ENCODE results near the gene IDH3G.
"Not testable (repeated sequence)": the region's sequence is repeated elsewhere in the genome, so short reads cannot be mapped to it uniquely, and the experiment has no call there.

Gene IDH3G

GRCh38 chrX:153762626-153763173, 31.5 kb downstream of the IDH3G start:
- DNase-seq (ENCODE audit: low read depth), result no peak

GRCh38 chrX:153761863-153762262, 32.3 kb downstream of the IDH3G start:
- no peak for DNase-seq (ENCODE audit: low read depth)

- no peak for DNase-seq (ENCODE audit: low read depth)
Measured at GRCh38 chrX:153755136-153755535, 39.0 kb downstream of the IDH3G start.

GRCh38 chrX:153750127-153750774, 43.9 kb downstream of the IDH3G start:
- DNase-seq (ENCODE audit: low read depth), result no peak

GRCh38 chrX:153749017-153749416, 45.2 kb downstream of the IDH3G start:
- not testable (repeated sequence) for DNase-seq (ENCODE audit: low read depth)

GRCh38 chrX:153746991-153747390, 47.2 kb downstream of the IDH3G start:
- DNase-seq (ENCODE audit: low read depth), result not testable (repeated sequence)

GRCh38 chrX:153746359-153746758, 47.8 kb downstream of the IDH3G start:
- DNase-seq (ENCODE audit: low read depth), result no peak

GRCh38 chrX:153745067-153745433, 49.1 kb downstream of the IDH3G start:
- DNase-seq (ENCODE audit: low read depth), result not testable (repeated sequence)

- DNase-seq (ENCODE audit: low read depth), result no peak
Measured at GRCh38 chrX:153744210-153745066, 49.7 kb downstream of the IDH3G start.

GRCh38 chrX:153743468-153744209, 50.5 kb downstream of the IDH3G start:
- DNase-seq (ENCODE audit: low read depth), result not testable (repeated sequence)

- not testable (repeated sequence) for DNase-seq (ENCODE audit: low read depth)
Measured at GRCh38 chrX:153742796-153743467, 51.2 kb downstream of the IDH3G start.

- not testable (repeated sequence) for DNase-seq (ENCODE audit: low read depth)
Measured at GRCh38 chrX:153742111-153742510, 52.1 kb downstream of the IDH3G start.

GRCh38 chrX:153741446-153741845, 52.7 kb downstream of the IDH3G start:
- DNase-seq (ENCODE audit: low read depth), result no peak

- no peak for DNase-seq (ENCODE audit: low read depth)
Measured at GRCh38 chrX:153740631-153741222, 53.4 kb downstream of the IDH3G start.

- no peak for DNase-seq (ENCODE audit: low read depth)
Measured at GRCh38 chrX:153739754-153740486, 54.3 kb downstream of the IDH3G start.

GRCh38 chrX:153738056-153738605, 56.0 kb downstream of the IDH3G start:
- no peak for DNase-seq (ENCODE audit: low read depth)

- DNase-seq (ENCODE audit: low read depth), result no peak
Measured at GRCh38 chrX:153736871-153737441, 57.2 kb downstream of the IDH3G start.

GRCh38 chrX:153736071-153736820, 57.9 kb downstream of the IDH3G start:
- DNase-seq (ENCODE audit: low read depth), result no peak

Data from T-helper 22 cell (primary cell).